WERI-Rb-1 (cell line): ENCODE data around the gene KCNQ2.
A peak's percentile ranks its signal among the peaks of the same experiment; 100 is the strongest.

Source experiments
- DNase-seq: peaks from one replicate; pipeline ENCODE4 v3.0.0-alpha.2; 2020
- H3K27ac ChIP-seq: fragments of 250-450 bp; sonication (Bioruptor Pico); 2 replicates; pipeline ENCODE4 v1.5.1; 2020; ENCODE audit warnings: mild to moderate bottlenecking, moderate library complexity
- H3K27me3 ChIP-seq: fragments of 250-450 bp; sonication (Bioruptor Pico); 2 replicates; pipeline ENCODE4 v1.5.1; 2021; ENCODE audit warnings: mild to moderate bottlenecking, low read depth, moderate library complexity; ENCODE audit not compliant: insufficient read depth, severe bottlenecking
- H3K36me3 ChIP-seq: fragments of 250-450 bp; sonication (Bioruptor Pico); 2 replicates; pipeline ENCODE4 v1.5.1; 2020; ENCODE audit warnings: mild to moderate bottlenecking, moderate library complexity
- H3K4me3 ChIP-seq: 2 replicates; pipeline ENCODE4 v1.5.1; 2011; ENCODE audit warnings: low read depth, mild to moderate bottlenecking, control low read depth, low read length
- H3K9me3 ChIP-seq: fragments of 250-450 bp; sonication (Bioruptor Pico); 2 replicates; pipeline ENCODE4 v1.5.1; 2021; ENCODE audit warnings: mild to moderate bottlenecking, moderate library complexity; ENCODE audit not compliant: severe bottlenecking
- TF ChIP-seq, protein P1 (sequence below): IDR thresholded peaks from 2 replicates; pipeline ENCODE4 v1.5.1; 2011; ENCODE audit warnings: low read depth, mild to moderate bottlenecking, control low read depth, inconsistent platforms, low read length

Gene KCNQ2

DNA sequence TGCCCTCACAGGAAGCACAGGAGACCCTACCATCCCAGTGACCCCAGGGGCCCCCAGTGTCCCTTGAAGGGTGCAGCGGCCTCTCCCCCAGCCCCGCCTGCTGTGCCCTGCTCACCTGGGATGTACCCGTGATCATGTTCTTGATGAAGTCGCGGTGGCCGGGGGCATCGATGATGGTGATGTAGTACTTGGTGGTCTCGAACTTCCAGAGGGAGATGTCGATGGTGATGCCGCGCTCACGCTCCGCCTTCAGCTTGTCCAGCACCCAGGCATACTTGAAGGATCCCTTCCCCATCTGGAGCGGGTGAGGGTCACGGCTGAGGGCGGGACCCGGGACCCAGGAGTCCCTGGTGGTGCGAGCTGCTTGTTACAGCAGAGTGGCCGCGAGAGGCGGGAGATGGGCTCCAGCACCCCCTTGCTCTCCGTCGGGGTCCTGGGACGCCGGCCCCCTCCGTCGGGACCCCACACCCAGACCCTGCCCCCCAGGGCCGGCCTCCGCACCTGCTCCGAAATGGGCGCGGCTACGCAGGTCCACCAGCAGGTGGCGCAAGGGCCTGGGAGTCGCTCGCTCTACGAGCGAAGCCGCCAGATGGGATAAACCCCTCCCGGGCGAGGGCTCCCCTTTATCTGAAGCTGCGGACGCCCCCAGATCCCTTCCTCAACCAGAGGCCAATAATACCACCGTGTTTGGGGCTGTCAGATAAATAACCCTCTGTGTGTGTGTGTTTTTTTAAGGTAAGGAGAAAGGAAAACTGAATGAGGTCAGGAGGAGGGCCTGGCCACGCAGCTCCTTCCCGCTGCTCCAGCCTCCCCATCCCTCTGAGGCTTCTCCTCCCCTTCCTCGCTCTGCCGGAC, 23.5 kb upstream of the KCNQ2 start:
- peak overlapping the region; percentile 0; the same call in 1 of the 2 replicates for H3K4me3 ChIP-seq
- no peaks in the 10 kb centered on the region for H3K9me3 ChIP-seq
- H3K36me3 ChIP-seq, result peaks cover 58% of the 10 kb centered on the region
- peak; percentile 77 for DNase-seq
- no peaks in the 10 kb centered on the region for H3K27me3 ChIP-seq
- TF ChIP-seq, protein P1, sequence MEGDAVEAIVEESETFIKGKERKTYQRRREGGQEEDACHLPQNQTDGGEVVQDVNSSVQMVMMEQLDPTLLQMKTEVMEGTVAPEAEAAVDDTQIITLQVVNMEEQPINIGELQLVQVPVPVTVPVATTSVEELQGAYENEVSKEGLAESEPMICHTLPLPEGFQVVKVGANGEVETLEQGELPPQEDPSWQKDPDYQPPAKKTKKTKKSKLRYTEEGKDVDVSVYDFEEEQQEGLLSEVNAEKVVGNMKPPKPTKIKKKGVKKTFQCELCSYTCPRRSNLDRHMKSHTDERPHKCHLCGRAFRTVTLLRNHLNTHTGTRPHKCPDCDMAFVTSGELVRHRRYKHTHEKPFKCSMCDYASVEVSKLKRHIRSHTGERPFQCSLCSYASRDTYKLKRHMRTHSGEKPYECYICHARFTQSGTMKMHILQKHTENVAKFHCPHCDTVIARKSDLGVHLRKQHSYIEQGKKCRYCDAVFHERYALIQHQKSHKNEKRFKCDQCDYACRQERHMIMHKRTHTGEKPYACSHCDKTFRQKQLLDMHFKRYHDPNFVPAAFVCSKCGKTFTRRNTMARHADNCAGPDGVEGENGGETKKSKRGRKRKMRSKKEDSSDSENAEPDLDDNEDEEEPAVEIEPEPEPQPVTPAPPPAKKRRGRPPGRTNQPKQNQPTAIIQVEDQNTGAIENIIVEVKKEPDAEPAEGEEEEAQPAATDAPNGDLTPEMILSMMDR, result peak; percentile 90
- H3K27ac ChIP-seq, result peak overlapping the region; percentile 87

DNA sequence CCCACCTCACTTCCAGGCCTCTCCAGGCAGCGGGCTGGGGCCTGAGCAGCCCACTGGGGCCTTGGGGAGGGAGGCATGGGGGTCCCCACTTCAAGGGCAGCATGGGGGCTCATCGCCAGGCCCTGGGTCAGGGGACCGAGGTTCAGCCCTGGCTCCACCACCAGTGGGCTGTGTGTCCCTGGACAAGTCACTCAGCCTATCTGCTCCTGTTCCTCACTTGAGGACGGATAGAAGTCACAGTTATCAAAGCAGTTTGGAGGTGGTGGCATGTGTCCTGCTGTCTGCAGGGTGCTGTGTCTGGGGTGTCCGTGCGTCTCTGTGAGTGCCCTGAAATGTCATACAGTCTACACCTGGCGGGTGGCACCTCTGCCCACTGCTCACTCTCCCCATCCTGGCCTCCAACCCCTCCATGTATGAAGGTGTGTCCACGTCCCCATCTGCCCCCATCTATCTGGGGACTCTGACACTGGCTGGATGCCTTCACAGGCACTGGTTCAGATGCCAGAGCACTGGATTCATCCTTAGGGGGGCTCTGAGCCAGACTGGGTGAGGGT, 22.8 kb upstream of the KCNQ2 start:
- Histone ChIP-seq H3K27me3 (no peaks in the 10 kb centered on the region), H3K4me3 (no peak overlapping the region), H3K27ac (no peak overlapping the region), H3K9me3 (no peaks in the 10 kb centered on the region), H3K36me3 (peaks cover 65% of the 10 kb centered on the region)
- no peak for DNase-seq
- TF ChIP-seq, protein P1, result no peak

DNA sequence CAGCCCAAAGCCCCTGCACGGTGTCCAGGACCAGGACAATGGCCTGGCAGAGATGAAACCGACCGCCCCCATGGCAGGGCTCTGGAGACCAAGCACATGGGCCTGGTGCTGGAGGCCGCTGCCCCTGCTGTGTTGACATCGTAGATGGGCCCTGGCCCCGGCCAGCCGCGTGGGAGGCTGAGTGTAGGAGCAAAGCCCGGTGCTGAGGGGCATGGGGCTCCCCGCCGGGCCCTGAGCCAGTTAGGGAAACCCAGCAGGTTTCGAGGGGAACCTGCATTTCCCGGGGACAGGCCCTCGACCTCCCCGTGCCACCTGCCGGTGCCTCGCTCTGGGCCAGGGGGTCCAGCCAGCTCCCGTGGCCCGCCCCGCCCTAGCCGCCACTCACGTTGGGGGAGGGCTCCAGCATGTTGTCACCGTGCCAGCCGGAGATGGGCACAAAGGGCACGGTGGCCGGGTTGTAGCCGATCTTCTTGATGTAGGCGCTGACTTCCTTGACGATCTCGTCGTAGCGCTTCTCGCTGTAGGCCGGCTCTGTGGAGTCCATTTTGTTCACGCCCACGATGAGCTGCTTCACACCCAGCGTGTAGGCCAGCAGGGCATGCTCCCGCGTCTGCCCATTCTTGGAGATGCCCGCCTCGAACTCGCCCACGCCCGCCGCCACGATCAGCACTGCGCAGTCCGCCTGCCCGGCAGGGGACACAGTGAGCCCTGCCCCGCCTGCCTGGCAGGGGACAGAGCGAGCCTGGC, 22.1 kb upstream of the KCNQ2 start:
- peaks cover 71% of the 10 kb centered on the region for H3K36me3 ChIP-seq

DNA sequence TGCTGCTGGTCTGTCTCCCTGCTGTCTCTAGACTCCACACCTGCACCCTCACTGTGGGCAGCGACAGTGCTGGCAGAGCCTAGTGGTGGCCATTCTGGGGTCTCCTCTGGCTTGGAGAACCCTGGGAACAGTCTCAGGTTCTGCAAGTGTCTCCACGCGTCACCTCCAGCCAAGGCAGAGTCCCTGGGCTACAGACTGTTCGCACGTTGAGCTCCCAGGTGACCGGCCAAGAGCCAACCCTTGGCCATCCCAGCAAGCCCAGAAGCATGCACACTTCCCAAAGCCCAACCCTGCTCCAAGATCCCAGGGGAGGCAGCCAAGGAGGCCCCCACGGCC, 21.6 kb upstream of the KCNQ2 start:
- Histone ChIP-seq H3K36me3 (peaks cover 77% of the 10 kb centered on the region), H3K9me3 (no peaks in the 10 kb centered on the region), H3K27ac (no peak overlapping the region), H3K4me3 (no peak overlapping the region), H3K27me3 (no peaks in the 10 kb centered on the region)
- TF ChIP-seq, protein P1, result no peak
- DNase-seq, result no peak

More for the DNA sequence above, 22.1 kb upstream of the KCNQ2 start:
- Histone ChIP-seq H3K9me3 (no peaks in the 10 kb centered on the region), H3K4me3 (no peak overlapping the region), H3K27me3 (no peaks in the 10 kb centered on the region), H3K27ac (no peak overlapping the region)
- DNase-seq, result no peak
- TF ChIP-seq, protein P1, result no peak

DNA sequence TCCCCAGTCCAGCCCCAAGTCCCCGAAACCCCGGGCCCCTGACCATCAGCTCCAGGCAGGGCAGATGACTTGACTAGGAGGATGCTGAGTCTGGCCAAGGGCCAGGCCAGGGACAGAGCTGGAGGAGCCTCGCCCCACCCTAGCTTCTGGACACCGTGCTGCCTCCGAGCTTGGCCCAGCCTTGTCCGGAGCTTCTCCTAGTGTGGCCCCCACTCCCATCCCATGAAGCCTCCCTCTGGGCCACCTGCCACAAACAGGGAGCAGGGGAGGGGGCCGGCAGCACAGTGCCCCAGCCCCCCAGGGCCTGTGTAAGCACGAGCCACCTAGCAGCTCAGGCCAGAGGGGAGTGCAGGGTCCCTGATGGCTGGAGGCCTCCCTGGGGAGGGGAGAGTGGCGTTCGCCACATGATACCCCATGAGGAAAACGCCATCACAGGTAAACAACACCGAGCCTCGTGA, 21.1 kb upstream of the KCNQ2 start:
- TF ChIP-seq, protein P1, result no peak
- Histone ChIP-seq H3K27ac (no peak overlapping the region), H3K9me3 (no peaks in the 10 kb centered on the region), H3K36me3 (peaks cover 81% of the 10 kb centered on the region), H3K4me3 (no peak overlapping the region), H3K27me3 (no peaks in the 10 kb centered on the region)
- no peak for DNase-seq
